GM12865 (cell line): ENCODE results near the gene ADK.
A peak's percentile ranks its signal among the peaks of the same experiment; 100 is the strongest.

Experiments
- DNase-seq: peaks from one replicate; pipeline ENCODE4 v3.0.0; 2010; ENCODE audit warnings: low read depth
- H3K4me3 ChIP-seq: 2 replicates; pipeline ENCODE4 v1.5.1; 2011; ENCODE audit warnings: mild to moderate bottlenecking, low read depth, low read length, control low read depth
- TF ChIP-seq, protein P1 (sequence below): IDR thresholded peaks from 2 replicates; pipeline ENCODE4 v1.5.1; 2011; ENCODE audit warnings: low read length, control low read depth, low read depth, inconsistent platforms; ENCODE audit not compliant: insufficient read depth; ENCODE audit errors: missing control alignments

The ADK gene

DNA sequence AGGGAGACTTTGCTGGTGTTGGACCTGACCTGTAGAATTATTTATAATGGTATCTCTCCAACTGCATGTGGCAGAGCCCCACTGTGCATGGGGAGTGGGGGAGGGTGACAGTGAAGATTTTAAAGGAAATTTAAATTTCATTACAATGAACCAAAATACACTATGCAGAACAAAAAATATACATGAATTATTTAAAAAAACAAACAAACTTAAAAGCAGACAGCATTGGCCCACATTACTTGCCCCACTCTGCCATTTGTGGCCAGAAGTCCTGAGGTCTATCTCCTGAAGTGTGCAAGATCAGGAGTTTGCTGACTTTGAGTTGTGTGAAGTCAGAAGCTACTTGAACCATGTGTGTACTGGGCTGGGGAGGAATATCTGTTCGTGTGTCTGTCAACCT lies 40.9 kb upstream of the ADK start:
- TF ChIP-seq, protein P1, sequence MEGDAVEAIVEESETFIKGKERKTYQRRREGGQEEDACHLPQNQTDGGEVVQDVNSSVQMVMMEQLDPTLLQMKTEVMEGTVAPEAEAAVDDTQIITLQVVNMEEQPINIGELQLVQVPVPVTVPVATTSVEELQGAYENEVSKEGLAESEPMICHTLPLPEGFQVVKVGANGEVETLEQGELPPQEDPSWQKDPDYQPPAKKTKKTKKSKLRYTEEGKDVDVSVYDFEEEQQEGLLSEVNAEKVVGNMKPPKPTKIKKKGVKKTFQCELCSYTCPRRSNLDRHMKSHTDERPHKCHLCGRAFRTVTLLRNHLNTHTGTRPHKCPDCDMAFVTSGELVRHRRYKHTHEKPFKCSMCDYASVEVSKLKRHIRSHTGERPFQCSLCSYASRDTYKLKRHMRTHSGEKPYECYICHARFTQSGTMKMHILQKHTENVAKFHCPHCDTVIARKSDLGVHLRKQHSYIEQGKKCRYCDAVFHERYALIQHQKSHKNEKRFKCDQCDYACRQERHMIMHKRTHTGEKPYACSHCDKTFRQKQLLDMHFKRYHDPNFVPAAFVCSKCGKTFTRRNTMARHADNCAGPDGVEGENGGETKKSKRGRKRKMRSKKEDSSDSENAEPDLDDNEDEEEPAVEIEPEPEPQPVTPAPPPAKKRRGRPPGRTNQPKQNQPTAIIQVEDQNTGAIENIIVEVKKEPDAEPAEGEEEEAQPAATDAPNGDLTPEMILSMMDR: no peak
- H3K4me3 ChIP-seq: no peak overlapping the region
- no peak for DNase-seq

DNA sequence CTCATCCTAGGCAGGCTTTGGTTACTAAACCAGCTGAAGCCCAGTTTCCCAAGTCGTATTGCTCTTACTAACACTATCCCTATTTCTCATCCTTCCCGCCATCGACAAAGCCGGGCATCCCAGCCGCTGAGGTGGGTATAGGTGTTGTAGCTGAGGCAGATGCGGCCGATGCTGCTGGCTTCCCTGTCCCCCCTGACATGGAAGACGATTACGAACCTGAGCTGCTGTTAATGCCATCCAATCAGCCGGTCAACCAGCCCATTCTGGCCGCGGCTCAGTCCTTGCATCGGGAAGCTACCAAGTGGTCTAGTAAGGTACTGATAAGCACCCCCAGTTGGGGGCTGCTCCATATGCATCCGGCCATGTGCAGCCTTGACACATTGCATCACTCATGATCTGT lies 39.2 kb upstream of the ADK start:
- no peak overlapping the region for H3K4me3 ChIP-seq
- TF ChIP-seq, protein P1: no peak
- DNase-seq: no peak

DNA sequence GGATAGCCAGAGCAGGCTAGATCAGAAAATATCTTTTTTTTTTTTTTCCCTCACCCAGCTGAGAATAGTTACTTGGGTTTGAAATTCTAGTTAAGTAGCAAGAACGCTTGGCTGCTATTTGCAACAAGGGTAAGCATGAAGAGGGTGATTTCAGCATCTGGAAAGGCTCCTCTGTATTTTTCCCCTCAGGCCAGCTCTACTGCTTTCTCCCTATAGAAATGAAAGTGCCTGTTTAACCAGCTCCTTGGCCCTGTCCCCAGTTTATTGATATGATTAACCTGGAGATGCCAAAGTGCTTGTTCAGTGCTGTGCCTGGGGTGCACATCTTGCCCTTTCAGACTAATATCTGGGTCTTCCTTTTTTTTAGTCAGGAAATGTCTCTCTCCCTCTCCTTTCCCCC lies 37.5 kb upstream of the ADK start:
- H3K4me3 ChIP-seq: no peak overlapping the region
- TF ChIP-seq, protein P1: no peak
- no peak for DNase-seq

DNA sequence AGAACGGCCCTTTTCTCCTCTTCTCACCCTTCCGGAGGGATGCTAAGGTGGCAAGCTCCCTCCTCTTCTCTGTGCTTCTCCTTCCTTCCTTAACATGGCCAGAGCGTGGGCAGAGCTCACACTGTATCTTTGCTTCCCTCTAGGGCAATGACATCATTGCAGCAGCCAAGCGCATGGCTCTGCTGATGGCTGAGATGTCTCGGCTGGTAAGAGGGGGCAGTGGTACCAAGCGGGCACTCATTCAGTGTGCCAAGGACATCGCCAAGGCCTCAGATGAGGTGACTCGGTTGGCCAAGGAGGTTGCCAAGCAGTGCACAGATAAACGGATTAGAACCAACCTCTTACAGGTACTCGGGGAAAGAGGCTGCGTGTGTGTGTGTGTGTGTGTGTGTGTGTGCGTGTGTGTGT lies 37.0 kb upstream of the ADK start:
- TF ChIP-seq, protein P1: no peak
- H3K4me3 ChIP-seq: no peak overlapping the region
- no peak for DNase-seq

DNA sequence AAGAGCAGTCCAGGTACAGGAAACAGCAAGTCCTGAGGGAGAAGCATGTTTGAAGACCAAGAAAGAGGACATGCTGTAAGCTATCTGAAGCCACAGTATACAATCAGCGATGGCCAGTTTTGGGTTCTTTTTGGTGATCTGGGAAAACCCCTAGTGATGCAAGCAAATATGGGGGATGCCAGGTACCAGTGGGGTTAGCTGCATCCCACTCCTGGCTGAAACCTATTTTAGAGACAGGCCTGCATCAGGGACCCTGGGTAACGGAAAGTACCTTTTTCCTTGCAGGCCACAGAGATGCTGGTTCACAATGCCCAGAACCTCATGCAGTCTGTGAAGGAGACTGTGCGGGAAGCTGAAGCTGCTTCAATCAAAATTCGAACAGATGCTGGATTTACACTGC lies 33.3 kb upstream of the ADK start:
- no peak overlapping the region for H3K4me3 ChIP-seq
- TF ChIP-seq, protein P1: no peak
- peak; percentile 58 for DNase-seq

DNA sequence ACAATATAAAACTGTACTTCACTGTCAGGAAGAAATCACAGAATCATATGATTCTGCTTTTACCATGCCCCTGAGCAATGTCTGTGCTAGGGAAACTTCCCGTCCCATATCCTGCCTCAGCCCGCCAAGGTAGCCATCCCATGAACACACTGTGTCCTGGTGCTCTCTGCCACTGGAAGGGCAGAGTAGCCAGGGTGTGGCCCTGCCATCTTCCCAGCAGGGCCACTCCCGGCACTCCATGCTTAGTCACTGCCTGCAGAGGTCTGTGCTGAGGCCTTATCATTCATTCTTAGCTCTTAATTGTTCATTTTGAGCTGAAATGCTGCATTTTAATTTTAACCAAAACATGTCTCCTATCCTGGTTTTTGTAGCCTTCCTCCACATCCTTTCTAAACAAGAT lies 32.2 kb upstream of the ADK start:
- DNase-seq: no peak
- TF ChIP-seq, protein P1: no peak
- no peak overlapping the region for H3K4me3 ChIP-seq

DNA sequence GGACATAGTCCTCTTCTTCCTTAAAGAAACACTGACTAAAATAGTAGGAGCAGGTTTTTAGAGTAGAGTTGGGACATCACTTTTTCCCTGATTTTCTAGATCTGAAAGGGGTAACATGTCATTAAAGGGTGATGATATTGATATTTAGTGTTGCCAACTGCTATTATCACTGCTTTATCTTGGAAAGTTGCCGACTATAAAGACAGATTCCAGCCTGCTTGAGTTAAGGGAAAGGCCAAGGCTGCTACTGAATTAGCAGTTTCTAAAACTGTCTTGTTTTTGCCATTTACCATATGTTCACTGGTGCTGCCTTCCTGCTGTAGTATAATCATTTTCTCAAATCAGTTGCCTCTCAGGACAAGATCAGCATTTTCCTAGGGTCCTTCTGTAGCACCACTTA lies 30.1 kb upstream of the ADK start:
- no peak for DNase-seq
- H3K4me3 ChIP-seq: no peak overlapping the region
- TF ChIP-seq, protein P1: no peak
